Endothelial cell of umbilical vein (primary cell): ENCODE data around the gene L3MBTL4.

ENCODE experiments used
- CTCF ChIP-seq, 2 donors: IDR thresholded peaks; 1 replicate in 1 of 2; 2 replicates in 1 of 2; pipeline ENCODE4 v1.5.1; 2011; ENCODE audit warnings: low read length in 2 of 2, mild to moderate bottlenecking in 2 of 2, moderate library complexity in 2 of 2, control low read depth in 1 of 2, inconsistent platforms in 1 of 2, low read depth in 1 of 2; ENCODE audit not compliant: insufficient read depth in 1 of 2; ENCODE audit errors: extremely low read depth in 1 of 2
- EZH2 ChIP-seq: IDR thresholded peaks from 2 replicates; pipeline ENCODE4 v1.6.1; 2012; ENCODE audit warnings: borderline replicate concordance, low read depth, mild to moderate bottlenecking, moderate library complexity, low read length, inconsistent platforms; ENCODE audit not compliant: severe bottlenecking
- FOS ChIP-seq: IDR thresholded peaks from 2 replicates; pipeline ENCODE4 v1.6.1; 2011; ENCODE audit warnings: mild to moderate bottlenecking, low read length, moderate library complexity, borderline replicate concordance; ENCODE audit not compliant: insufficient read depth
- GATA2 ChIP-seq: IDR thresholded peaks from 2 replicates; pipeline ENCODE4 v1.7.0; 2011; ENCODE audit warnings: low read depth, mild to moderate bottlenecking, moderate library complexity, mixed read lengths, low read length; ENCODE audit not compliant: insufficient read length, insufficient read depth
- JUN ChIP-seq: IDR thresholded peaks from 2 replicates; pipeline ENCODE4 v1.6.1; 2011; ENCODE audit warnings: borderline replicate concordance, low read depth; ENCODE audit not compliant: insufficient read length, insufficient read depth
- MAX ChIP-seq: IDR thresholded peaks from 2 replicates; pipeline ENCODE4 v1.6.1; 2011; ENCODE audit not compliant: insufficient read depth, insufficient read length
- MYC ChIP-seq: IDR thresholded peaks from one replicate; pipeline ENCODE4 v1.6.1; 2011; ENCODE audit warnings: mild to moderate bottlenecking, low read depth, low read length
- POLR2A ChIP-seq: IDR thresholded peaks from 2 replicates; pipeline ENCODE4 v1.6.1; 2012; ENCODE audit warnings: low read depth, mild to moderate bottlenecking, control low read depth, low read length
- POLR2AphosphoS5 ChIP-seq: IDR thresholded peaks from 2 replicates; pipeline ENCODE4 v1.6.1; 2012; ENCODE audit warnings: low read depth, mild to moderate bottlenecking, control low read depth, low read length, moderate library complexity; ENCODE audit not compliant: insufficient read depth

GRCh38 chr18:6060149-6060548, 354.6 kb downstream of the L3MBTL4 start:
- TF ChIP-seq POLR2A = no peak
- no peak for TF ChIP-seq CTCF (IDR thresholded peaks at IDR 0.05; ENCODE audit: extremely low read depth in 1 of 2, insufficient read depth in 1 of 2, low read depth in 1 of 2, low read length in 2 of 2)
- TF ChIP-seq EZH2 = no peak
- no peak for TF ChIP-seq JUN
- no peak for TF ChIP-seq FOS
- TF ChIP-seq POLR2AphosphoS5 = no peak
- no peak for TF ChIP-seq MAX
- no peak for TF ChIP-seq MYC
- TF ChIP-seq GATA2 = no peak
